ENCODE measurements around the gene PIGR. TPM values are rescaled to one million over a fixed set of nuclear protein-coding genes. Genes with fewer than 3 reads are reported as not detected.

Gene PIGR
- total RNA-seq, 1 donor from 2014 or later, result not detected

- Mint-ChIP-seq H3K4me1 (ENCODE audit: unreplicated experiment) (no peaks in the 10 kb centered on the region), H3K9me3 (ENCODE audit: unreplicated experiment) (no peaks in the 10 kb centered on the region), H3K4me3 (ENCODE audit: unreplicated experiment) (no peak overlapping the region), H3K27ac (ENCODE audit: unreplicated experiment) (no peak overlapping the region), H3K36me3 (ENCODE audit: unreplicated experiment) (no peaks in the 10 kb centered on the region), H3K27me3 (ENCODE audit: unreplicated experiment) (peaks cover 51% of the 10 kb centered on the region)
- TF ChIP-seq CTCF (IDR thresholded peaks at IDR 0.05), result no peak
- no peak for DNase-seq (ENCODE audit: extremely low spot score, unreplicated experiment)
Observed at GRCh38 chr1:206916000-206916709, 30.1 kb downstream of the PIGR start.

- no peak for TF ChIP-seq CTCF (IDR thresholded peaks at IDR 0.05)
- DNase-seq (ENCODE audit: extremely low spot score, unreplicated experiment), result no peak
- H3K36me3 Mint-ChIP-seq (ENCODE audit: unreplicated experiment), result no peaks in the 10 kb centered on the region
- H3K27ac Mint-ChIP-seq (ENCODE audit: unreplicated experiment), result no peak overlapping the region
- H3K4me3 Mint-ChIP-seq (ENCODE audit: unreplicated experiment), result no peak overlapping the region
- H3K4me1 Mint-ChIP-seq (ENCODE audit: unreplicated experiment), result no peaks in the 10 kb centered on the region
- H3K9me3 Mint-ChIP-seq (ENCODE audit: unreplicated experiment), result no peaks in the 10 kb centered on the region
- peaks cover 51% of the 10 kb centered on the region for H3K27me3 Mint-ChIP-seq (ENCODE audit: unreplicated experiment)
Observed at GRCh38 chr1:206915030-206915735, 31.1 kb downstream of the PIGR start.

- H3K9me3 Mint-ChIP-seq (ENCODE audit: unreplicated experiment), result no peaks in the 10 kb centered on the region
- no peak overlapping the region for H3K4me3 Mint-ChIP-seq (ENCODE audit: unreplicated experiment)
- H3K4me1 Mint-ChIP-seq (ENCODE audit: unreplicated experiment), result peaks cover under 1% of the 10 kb centered on the region
- no peaks in the 10 kb centered on the region for H3K36me3 Mint-ChIP-seq (ENCODE audit: unreplicated experiment)
- TF ChIP-seq CTCF (IDR thresholded peaks at IDR 0.05), result no peak
- no peak overlapping the region for H3K27ac Mint-ChIP-seq (ENCODE audit: unreplicated experiment)
- DNase-seq (ENCODE audit: extremely low spot score, unreplicated experiment), result no peak
- H3K27me3 Mint-ChIP-seq (ENCODE audit: unreplicated experiment), result peaks cover 56% of the 10 kb centered on the region
Observed at GRCh38 chr1:206913766-206914537, 32.3 kb downstream of the PIGR start.

GRCh38 chr1:206912445-206913095 is 33.7 kb downstream of the PIGR start:
- Mint-ChIP-seq H3K27ac (ENCODE audit: unreplicated experiment) (no peak overlapping the region), H3K36me3 (ENCODE audit: unreplicated experiment) (no peaks in the 10 kb centered on the region), H3K9me3 (ENCODE audit: unreplicated experiment) (no peaks in the 10 kb centered on the region), H3K4me3 (ENCODE audit: unreplicated experiment) (no peak overlapping the region), H3K27me3 (ENCODE audit: unreplicated experiment) (peaks cover 57% of the 10 kb centered on the region), H3K4me1 (ENCODE audit: unreplicated experiment) (peaks cover 3% of the 10 kb centered on the region)
- DNase-seq (ENCODE audit: extremely low spot score, unreplicated experiment), result peak; percentile 88
- TF ChIP-seq CTCF (IDR thresholded peaks at IDR 0.05), result peak; percentile 84

All from osteocyte (in vitro differentiated cells).